Effector memory CD8-positive, alpha-beta T cell (primary cell): ENCODE measurements around the gene ZIC2.

Experiments
- ATAC-seq: fragments of 150-1000 bp; cut with Tn5 transposase; replicated peaks from 2 replicates; pipeline ENCODE4 v1.10.0; 2021; ENCODE audit warnings: mild to moderate bottlenecking, moderate library complexity
- DNase-seq, 3 experiments: peaks; one replicate each; pipeline ENCODE4 v3.0.0; 2021
- H3K27ac Mint-ChIP-seq, 2 donors: one replicate each; pipeline ENCODE4 v1.8.0; 2022; ENCODE audit warnings: mild to moderate bottlenecking in 2 of 2, mixed read lengths in 2 of 2, moderate library complexity in 2 of 2
- H3K27me3 Mint-ChIP-seq, 2 donors: one replicate each; pipeline ENCODE4 v1.8.0; 2022; ENCODE audit warnings: mixed read lengths in 2 of 2
- H3K36me3 Mint-ChIP-seq: one replicate; pipeline ENCODE4 v1.8.0; 2022; ENCODE audit warnings: mild to moderate bottlenecking, moderate library complexity, mixed read lengths; ENCODE audit not compliant: insufficient read depth
- H3K4me1 Mint-ChIP-seq, 2 donors: one replicate each; pipeline ENCODE4 v1.8.0; 2022; ENCODE audit warnings: low read depth in 2 of 2, mixed read lengths in 2 of 2
- H3K4me3 Mint-ChIP-seq, 2 donors: one replicate each; pipeline ENCODE4 v1.8.0; 2022; ENCODE audit warnings: mild to moderate bottlenecking in 2 of 2, mixed read lengths in 2 of 2, moderate library complexity in 2 of 2
- H3K9me3 Mint-ChIP-seq, 2 donors: one replicate each; pipeline ENCODE4 v1.8.0; 2022; ENCODE audit warnings: mixed read lengths in 2 of 2

ZIC2 gene

GRCh38 chr13:99965329-99966000 lies 16.1 kb upstream of the ZIC2 start:
- H3K27ac Mint-ChIP-seq: no peak overlapping the region
- H3K27me3 Mint-ChIP-seq: peaks cover 64 to 83% of the 10 kb centered on the region in 2 donors
- DNase-seq (no peak), ATAC-seq (no peak)
- no peaks in the 10 kb centered on the region for H3K9me3 Mint-ChIP-seq
- peaks cover 16 to 17% of the 10 kb centered on the region in 2 donors for H3K4me1 Mint-ChIP-seq
- peaks cover 16% of the 10 kb centered on the region for H3K36me3 Mint-ChIP-seq
- no peak overlapping the region for H3K4me3 Mint-ChIP-seq

- Mint-ChIP-seq H3K27me3 (peaks cover 57 to 75% of the 10 kb centered on the region in 2 donors), H3K4me1 (peaks cover 13 to 16% of the 10 kb centered on the region in 2 donors), H3K36me3 (peaks cover 16% of the 10 kb centered on the region), H3K27ac (no peak overlapping the region), H3K9me3 (no peaks in the 10 kb centered on the region), H3K4me3 (no peak overlapping the region)
- DNase-seq (no peak), ATAC-seq (no peak)
Observed at GRCh38 chr13:99966064-99966805, 15.3 kb upstream of the ZIC2 start.

GRCh38 chr13:99967498-99967868 lies 14.1 kb upstream of the ZIC2 start:
- Mint-ChIP-seq H3K9me3 (no peaks in the 10 kb centered on the region), H3K4me1 (peaks cover 15 to 16% of the 10 kb centered on the region in 2 donors), H3K36me3 (peaks cover 28% of the 10 kb centered on the region), H3K27me3 (peaks cover 51 to 73% of the 10 kb centered on the region in 2 donors), H3K27ac (peak overlapping the region in 1 of 2 donors; percentile 52), H3K4me3 (peak overlapping the region; percentile 49 to 56)
- no peak for ATAC-seq
- no peak for DNase-seq

GRCh38 chr13:99967869-99968520 lies 13.6 kb upstream of the ZIC2 start:
- H3K27me3 Mint-ChIP-seq: peaks cover 52 to 74% of the 10 kb centered on the region in 2 donors
- H3K27ac Mint-ChIP-seq: peak overlapping the region in 1 of 2 donors; percentile 52
- DNase-seq (no peak), ATAC-seq (no peak)
- H3K36me3 Mint-ChIP-seq: peaks cover 33% of the 10 kb centered on the region
- peak overlapping the region; percentile 49 to 56 for H3K4me3 Mint-ChIP-seq
- no peaks in the 10 kb centered on the region for H3K9me3 Mint-ChIP-seq
- H3K4me1 Mint-ChIP-seq: peaks cover 15 to 16% of the 10 kb centered on the region in 2 donors

- H3K4me1 Mint-ChIP-seq: peaks cover 15 to 16% of the 10 kb centered on the region in 2 donors
Observed at GRCh38 chr13:99968521-99969452, 12.8 kb upstream of the ZIC2 start.

GRCh38 chr13:99969453-99969918 lies 12.1 kb upstream of the ZIC2 start:
- Mint-ChIP-seq H3K4me1 (peaks cover 15 to 16% of the 10 kb centered on the region in 2 donors), H3K27me3 (peaks cover 67 to 83% of the 10 kb centered on the region in 2 donors), H3K27ac (peak overlapping the region; percentile 25 to 74), H3K4me3 (peak overlapping the region; percentile 80 to 87), H3K9me3 (no peaks in the 10 kb centered on the region), H3K36me3 (peaks cover 44% of the 10 kb centered on the region)
- DNase-seq (no peak), ATAC-seq (peak; percentile 3)

More at GRCh38 chr13:99968521-99969452, 12.8 kb upstream of the ZIC2 start:
- no peak for ATAC-seq
- peaks cover 60 to 81% of the 10 kb centered on the region in 2 donors for H3K27me3 Mint-ChIP-seq
- peak overlapping the region; percentile 25 to 74 for H3K27ac Mint-ChIP-seq
- peaks cover 37% of the 10 kb centered on the region for H3K36me3 Mint-ChIP-seq
- peak overlapping the region; percentile 80 to 87 for H3K4me3 Mint-ChIP-seq
- DNase-seq: no peak
- H3K9me3 Mint-ChIP-seq: no peaks in the 10 kb centered on the region

- Mint-ChIP-seq H3K4me1 (peaks cover 15 to 16% of the 10 kb centered on the region in 2 donors), H3K36me3 (peaks cover 49% of the 10 kb centered on the region), H3K4me3 (peak overlapping the region; percentile 80 to 87), H3K9me3 (no peaks in the 10 kb centered on the region), H3K27ac (peak overlapping the region in 1 of 2 donors; percentile 74), H3K27me3 (peaks cover 73 to 87% of the 10 kb centered on the region in 2 donors)
- peak in 1 of 3 experiments; percentile 35 for DNase-seq
- peak; percentile 64 for ATAC-seq
Observed at GRCh38 chr13:99969919-99970650, 11.5 kb upstream of the ZIC2 start.

- ATAC-seq (peak; percentile 18), DNase-seq (no peak)
- peaks cover 73 to 87% of the 10 kb centered on the region in 2 donors for H3K27me3 Mint-ChIP-seq
- H3K4me1 Mint-ChIP-seq: peaks cover 15 to 16% of the 10 kb centered on the region in 2 donors
- peaks cover 55% of the 10 kb centered on the region for H3K36me3 Mint-ChIP-seq
- H3K27ac Mint-ChIP-seq: no peak overlapping the region
- H3K9me3 Mint-ChIP-seq: no peaks in the 10 kb centered on the region
- H3K4me3 Mint-ChIP-seq: peak overlapping the region; percentile 54 to 68
Observed at GRCh38 chr13:99970651-99971575, 10.7 kb upstream of the ZIC2 start.

- Mint-ChIP-seq H3K36me3 (peaks cover 56% of the 10 kb centered on the region), H3K27ac (peak within 1 kb of the TSS in 1 of 2 donors; percentile 72), H3K27me3 (peaks cover 73 to 87% of the 10 kb centered on the region in 2 donors), H3K4me3 (peak within 1 kb of the TSS; percentile 54 to 68), H3K9me3 (no peaks in the 10 kb centered on the region), H3K4me1 (peaks cover 15 to 16% of the 10 kb centered on the region in 2 donors)
- ATAC-seq: no peak
- no peak for DNase-seq
Observed at GRCh38 chr13:99971576-99972189, 9.9 kb upstream of the ZIC2 start, which contains the start of gene ZIC5. TSS of gene ZIC5 (minus strand) at chr13:99971767. CDS start at chr13:99971603, 164 bp downstream.

GRCh38 chr13:99972190-99972731 lies 9.3 kb upstream of the ZIC2 start:
- Mint-ChIP-seq H3K9me3 (no peaks in the 10 kb centered on the region), H3K4me3 (peak overlapping the region; percentile 54 to 68), H3K27ac (peak overlapping the region in 1 of 2 donors; percentile 72), H3K27me3 (peaks cover 76 to 87% of the 10 kb centered on the region in 2 donors), H3K4me1 (peaks cover 15 to 16% of the 10 kb centered on the region in 2 donors), H3K36me3 (peaks cover 56% of the 10 kb centered on the region)
- DNase-seq (no peak), ATAC-seq (no peak)
